Eye (tissue), 1 donor: ENCODE data around the gene EEFSEC.

Experiments
- DNase-seq: peaks from one replicate; pipeline ENCODE4 v3.0.0-alpha.2; 2015

EEFSEC gene

GRCh38 chr3:128153156-128154041 is at the start of gene EEFSEC:
TSS of gene EEFSEC (plus strand) at chr3:128153481. CDS start at chr3:128153508, 27 bp downstream.
- DNase-seq = peak; percentile 90

- no peak for DNase-seq
These were observed 45.4 kb upstream of the EEFSEC start for GRCh38 chr3:128107834-128108233.

- no peak for DNase-seq
These were observed 42.1 kb upstream of the EEFSEC start for GRCh38 chr3:128111147-128111546.

- no peak for DNase-seq
These were observed 40.8 kb upstream of the EEFSEC start for GRCh38 chr3:128112357-128112968.

GRCh38 chr3:128113817-128114794 is 39.2 kb upstream of the EEFSEC start:
- no peak for DNase-seq

GRCh38 chr3:128122013-128122412 is 31.3 kb upstream of the EEFSEC start:
- no peak for DNase-seq

GRCh38 chr3:128123156-128123537 is 30.1 kb upstream of the EEFSEC start:
- no peak for DNase-seq

- peak; percentile 99 for DNase-seq
These were observed 29.5 kb upstream of the EEFSEC start, which contains the start of gene RUVBL1 for GRCh38 chr3:128123538-128124368. TSS of gene RUVBL1 (minus strand) at chr3:128123812. CDS start at chr3:128123724, 88 bp downstream.

- DNase-seq = no peak
These were observed 26.0 kb upstream of the EEFSEC start for GRCh38 chr3:128127236-128127635.

- DNase-seq = no peak
These were observed 25.0 kb upstream of the EEFSEC start for GRCh38 chr3:128128251-128128650.

GRCh38 chr3:128131897-128132646 is 21.2 kb upstream of the EEFSEC start:
- DNase-seq = no peak

- DNase-seq = peak; percentile 38
These were observed 19.9 kb upstream of the EEFSEC start for GRCh38 chr3:128133273-128133883.

GRCh38 chr3:128143496-128143895 is 9.8 kb upstream of the EEFSEC start:
- DNase-seq = no peak

- no peak for DNase-seq
These were observed 8.6 kb upstream of the EEFSEC start for GRCh38 chr3:128144512-128145187.

- DNase-seq = no peak
These were observed 8.0 kb upstream of the EEFSEC start for GRCh38 chr3:128145279-128145678.

GRCh38 chr3:128146201-128146600 is 7.1 kb upstream of the EEFSEC start:
- no peak for DNase-seq

- DNase-seq = no peak
These were observed 3.6 kb upstream of the EEFSEC start for GRCh38 chr3:128149650-128150049.

- no peak for DNase-seq
These were observed 1.5 kb upstream of the EEFSEC start for GRCh38 chr3:128151758-128152274.

- DNase-seq = no peak
These were observed 694 bp upstream of the EEFSEC start for GRCh38 chr3:128152419-128153155.
